Measurements from ENCODE around the gene TIMP2.

DNA sequence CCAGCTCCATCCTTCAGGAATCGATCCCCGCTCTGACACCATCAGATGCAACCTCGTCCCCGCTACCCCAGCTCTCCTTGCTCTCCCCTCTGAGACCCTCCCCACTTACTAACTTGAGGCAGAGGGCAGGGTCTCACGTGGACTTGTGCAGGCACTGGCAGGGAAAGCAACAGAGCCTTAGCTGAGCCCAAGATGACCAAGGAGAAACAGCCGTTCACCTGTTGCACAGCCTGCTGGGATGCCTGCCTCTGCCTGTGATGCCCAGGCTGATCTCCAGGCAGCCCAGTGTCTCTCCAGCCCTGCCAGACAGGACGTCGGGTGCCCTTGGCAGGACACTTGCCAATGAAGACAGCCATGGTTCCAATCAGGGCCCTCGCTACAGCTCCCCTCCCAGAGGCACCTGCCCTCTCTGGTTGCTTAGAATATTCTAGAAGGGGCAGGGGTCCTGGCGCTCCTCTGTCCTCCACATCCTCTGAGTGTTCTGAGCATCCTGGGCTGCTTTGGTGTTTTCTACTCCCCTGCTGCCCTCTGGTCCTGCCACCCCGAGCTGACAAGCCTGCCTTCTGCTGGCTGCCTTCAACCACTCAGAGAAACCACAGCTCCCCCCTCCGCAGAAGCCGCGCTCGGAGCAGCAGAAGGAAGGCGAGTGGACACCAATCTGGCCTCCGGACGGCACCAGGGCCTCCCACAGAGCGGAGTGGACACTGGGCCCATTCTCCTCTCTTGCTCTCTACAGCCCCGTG lies 28.9 kb downstream of the TIMP2 start:
- TF ChIP-seq, protein P1, sequence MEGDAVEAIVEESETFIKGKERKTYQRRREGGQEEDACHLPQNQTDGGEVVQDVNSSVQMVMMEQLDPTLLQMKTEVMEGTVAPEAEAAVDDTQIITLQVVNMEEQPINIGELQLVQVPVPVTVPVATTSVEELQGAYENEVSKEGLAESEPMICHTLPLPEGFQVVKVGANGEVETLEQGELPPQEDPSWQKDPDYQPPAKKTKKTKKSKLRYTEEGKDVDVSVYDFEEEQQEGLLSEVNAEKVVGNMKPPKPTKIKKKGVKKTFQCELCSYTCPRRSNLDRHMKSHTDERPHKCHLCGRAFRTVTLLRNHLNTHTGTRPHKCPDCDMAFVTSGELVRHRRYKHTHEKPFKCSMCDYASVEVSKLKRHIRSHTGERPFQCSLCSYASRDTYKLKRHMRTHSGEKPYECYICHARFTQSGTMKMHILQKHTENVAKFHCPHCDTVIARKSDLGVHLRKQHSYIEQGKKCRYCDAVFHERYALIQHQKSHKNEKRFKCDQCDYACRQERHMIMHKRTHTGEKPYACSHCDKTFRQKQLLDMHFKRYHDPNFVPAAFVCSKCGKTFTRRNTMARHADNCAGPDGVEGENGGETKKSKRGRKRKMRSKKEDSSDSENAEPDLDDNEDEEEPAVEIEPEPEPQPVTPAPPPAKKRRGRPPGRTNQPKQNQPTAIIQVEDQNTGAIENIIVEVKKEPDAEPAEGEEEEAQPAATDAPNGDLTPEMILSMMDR (IDR thresholded peaks at IDR 0.05), result no peak
- TF ChIP-seq POLR2A (IDR thresholded peaks at IDR 0.05), result no peak

All from breast epithelium (tissue), 3 donors.